NCI-H2029 (cell line): ENCODE results near the gene WDR64.

ENCODE experiments used
- DNase-seq: peaks from one replicate; lab custom pipeline; 2025; lab: John Stamatoyannopoulos, UW

WDR64 gene

DNA sequence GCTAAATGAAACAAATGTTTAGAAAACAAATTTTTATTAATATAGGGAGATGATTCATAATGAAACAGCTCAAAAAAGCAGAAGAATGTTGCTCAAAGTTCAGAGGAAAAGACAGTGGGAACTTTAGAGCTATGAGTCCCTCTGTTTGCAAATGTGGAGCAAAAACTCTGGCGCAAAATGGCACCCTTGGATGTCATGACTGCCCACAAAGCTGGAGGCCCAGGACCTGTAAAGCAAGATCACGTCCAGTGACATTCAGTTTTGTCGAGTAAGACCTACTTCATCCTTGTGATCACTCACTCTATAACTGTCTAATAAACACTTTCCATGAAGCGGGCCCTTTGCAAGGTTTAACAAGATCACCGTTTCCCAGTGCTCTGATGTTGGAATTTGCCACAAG lies 186.8 kb downstream of the WDR64 start:
- no peak for DNase-seq

DNA sequence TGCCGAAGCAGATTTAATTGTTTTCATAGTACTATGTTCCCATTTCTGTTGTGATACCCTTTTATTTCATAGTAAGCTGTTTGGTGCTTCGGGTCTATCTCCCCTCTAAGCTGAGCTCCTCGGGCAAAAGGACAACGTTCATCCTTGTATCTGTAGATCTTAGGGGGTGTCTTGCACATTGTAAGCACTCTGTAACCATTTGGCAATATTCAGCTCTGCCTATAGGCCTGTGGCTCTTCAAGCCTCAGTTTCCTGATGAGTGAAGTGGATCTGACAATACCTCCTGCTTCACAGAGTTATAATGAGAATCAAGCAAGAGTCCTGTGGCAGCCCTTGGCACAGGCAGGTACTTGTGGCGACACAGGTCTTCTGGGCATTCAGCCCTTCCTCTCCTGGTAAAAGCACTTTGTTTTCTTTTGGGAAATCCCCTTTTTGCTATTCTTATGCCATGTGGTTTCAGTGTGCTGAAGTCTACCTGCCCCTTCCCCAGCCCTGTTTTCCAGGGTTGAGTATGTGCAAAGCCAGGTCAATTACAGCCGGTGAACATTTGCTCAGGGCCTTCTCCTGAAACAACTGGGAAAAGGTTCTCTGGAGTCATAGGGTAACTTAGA lies 187.4 kb downstream of the WDR64 start:
- no peak for DNase-seq

DNA sequence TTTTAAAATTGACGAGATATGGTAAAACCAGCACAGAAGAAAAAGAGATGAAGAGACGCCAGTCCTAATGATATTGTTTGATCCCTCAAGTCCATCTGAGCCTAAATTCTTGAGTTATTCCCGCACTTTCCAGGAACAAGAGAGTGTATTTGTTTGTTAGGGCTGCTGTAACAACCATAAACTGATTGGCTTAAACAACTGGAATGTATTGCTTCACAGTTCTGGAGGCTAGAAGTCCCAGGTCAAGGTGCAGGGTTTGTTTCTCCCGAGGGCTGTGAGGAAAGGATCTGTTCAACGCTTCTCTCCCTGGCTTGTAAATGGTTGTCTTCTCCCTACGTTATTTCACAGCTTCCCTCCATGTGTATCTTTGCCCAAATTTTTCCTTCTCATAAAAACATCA lies 188.1 kb downstream of the WDR64 start:
- DNase-seq: no peak

DNA sequence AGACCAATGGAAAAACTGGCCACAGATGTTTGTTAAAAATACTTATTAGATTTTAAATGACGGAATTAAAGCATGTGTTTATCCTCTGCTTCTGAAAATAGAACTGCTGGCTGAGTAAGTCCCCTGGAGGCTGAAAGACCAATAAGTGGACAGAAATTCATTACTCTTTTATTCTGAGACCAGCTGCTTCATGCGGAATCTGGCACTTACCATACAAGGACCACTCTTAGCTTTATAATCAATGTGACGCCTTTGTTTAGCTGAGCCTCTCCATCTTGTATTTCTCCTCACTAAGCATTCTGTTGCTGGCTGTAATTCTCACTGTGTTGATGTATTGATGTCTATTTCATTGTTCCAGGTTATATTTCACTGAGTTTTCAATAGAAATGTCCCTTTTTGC lies 189.6 kb downstream of the WDR64 start:
- DNase-seq: no peak

DNA sequence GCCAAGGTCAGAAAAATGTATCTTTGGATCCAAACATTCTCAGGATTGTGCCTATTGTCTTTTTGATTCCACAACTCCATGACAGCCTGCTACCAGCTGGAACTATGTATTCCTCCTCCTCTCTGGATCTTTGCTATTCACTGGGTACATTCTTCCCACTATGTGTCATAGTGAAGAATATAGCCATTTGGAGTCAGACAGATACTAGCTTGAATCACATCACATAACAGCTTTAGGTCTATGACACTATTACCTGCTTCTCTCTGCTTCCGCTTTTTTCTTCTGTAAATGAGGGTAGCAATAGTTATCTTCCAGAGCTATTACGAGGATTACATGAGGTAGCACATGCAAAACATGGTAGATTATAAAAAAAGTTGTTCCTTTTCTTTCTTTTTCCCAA lies 190.5 kb downstream of the WDR64 start:
- DNase-seq: no peak

DNA sequence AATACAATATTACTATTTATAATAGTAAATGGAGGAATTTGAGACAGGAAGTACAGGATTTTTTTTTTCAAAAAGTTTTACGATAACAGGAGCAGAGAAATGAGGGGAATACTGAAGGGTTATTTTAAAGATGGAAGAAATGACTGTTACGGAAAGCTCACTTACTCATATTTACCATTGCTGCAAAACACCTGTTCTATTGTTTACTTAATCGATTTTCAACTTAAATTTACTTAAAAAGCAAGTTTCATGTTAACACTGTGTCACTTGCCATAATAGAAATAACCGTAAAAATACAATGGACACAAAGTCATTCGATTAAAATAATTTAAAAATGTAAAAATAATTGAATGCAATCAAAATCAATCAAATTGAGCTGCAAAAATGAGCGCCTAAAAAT lies 192.5 kb downstream of the WDR64 start:
- no peak for DNase-seq

DNA sequence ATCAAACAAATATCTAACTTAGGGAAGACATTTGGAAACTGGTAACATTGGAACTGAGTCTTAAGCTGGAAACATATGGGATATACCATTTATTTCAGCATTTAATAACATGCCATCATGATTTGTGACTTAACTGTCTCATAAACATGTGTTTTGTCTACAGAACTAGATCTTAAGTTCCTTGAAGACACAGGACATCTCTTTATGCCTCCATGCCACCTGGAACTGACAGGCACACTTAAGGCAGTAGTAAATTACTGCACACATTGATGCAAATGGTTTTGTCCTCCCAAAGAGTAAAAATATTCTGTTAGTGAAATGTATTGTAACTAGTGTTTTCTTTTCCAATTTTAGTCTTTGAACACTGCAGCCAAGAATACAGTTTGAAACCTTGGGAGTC lies 194.3 kb downstream of the WDR64 start:
- no peak for DNase-seq

DNA sequence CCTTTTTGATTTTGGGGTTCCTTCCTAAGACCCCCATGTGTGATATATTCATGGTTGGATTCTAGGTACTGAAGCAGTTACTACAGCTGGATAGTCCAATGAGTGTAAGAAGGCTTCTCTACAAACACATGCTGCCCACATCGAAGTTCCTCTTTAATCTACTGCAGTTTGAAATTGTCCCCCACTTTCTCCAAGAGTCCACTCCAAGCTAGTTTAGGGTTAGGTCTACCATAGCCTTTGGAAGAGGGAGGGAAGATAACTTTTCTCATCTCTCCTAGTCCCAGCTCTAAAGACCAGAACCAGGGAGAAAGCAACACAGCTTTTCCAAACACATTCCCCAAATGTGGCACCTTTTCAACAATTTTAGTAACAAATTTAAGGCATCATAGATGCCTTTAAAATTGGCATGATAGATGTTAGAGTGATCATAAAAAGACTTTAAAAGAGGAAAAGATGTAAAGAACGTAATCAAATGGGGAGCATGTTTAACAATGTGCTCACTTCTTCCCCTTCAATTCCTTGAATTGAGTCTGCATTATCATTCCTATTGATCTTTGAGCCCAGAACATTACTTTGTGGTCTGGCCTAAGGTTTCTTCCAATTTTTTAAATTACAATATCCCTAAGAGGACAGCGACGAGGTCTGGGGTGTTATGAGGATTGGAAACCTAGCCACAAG lies 194.9 kb downstream of the WDR64 start:
- DNase-seq: no peak

DNA sequence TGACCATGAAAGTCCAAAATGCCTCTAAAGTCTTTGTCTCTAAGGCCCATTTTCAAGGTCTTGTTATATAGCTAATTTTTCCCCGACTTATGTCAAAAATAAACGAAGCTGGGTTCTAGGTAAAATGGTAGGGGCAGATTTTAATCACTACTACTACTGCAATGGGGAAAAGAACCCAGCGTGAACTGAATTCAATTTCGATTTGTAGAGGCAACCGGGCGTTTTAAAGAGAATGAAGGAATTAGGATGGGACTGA lies 195.4 kb downstream of the WDR64 start:
- DNase-seq: no peak

DNA sequence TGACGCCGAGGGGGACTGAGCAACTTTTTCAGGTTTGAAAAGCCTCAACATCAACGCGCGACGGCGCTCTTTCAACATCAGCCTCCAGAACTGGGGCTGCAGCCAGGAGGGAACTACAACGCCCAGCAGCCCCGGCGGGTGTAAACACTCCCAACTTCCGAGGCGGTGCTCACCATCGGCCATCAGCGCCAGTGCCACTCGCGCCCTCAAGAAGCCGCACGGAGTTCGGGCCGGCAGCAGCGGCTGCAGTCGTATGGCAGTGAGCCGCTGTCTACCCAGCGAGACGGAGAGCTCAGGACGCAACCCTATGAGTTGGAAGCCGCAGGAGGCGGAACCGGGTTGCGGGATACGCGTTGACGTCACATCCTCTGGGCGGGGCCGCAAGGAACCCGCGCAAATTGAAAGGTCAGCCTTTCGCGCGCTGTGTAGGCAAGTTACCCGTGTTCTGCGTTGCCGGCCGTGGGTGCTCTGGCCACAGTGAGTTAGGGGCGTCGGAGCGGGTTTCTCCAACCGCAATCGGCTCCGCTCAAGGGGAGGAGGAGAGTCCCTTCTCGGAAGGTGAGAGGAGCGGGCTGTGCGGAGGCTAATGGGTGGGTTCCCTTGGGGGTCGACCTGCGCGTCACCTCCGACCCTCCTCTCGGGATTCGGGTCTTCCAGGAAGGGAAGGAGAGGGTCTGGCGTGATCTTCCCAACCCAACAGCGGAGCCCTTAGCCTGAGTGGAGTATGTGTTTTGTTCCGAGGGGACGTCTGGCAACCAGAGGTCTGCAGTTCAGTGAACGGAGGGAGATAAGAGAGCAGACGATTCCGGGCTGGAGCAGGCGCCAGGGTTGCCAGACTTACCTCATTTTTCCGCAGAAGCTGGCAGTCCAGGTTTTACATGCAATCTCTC lies 196.0 kb downstream of the WDR64 start, which contains the start of gene EXO1:
TSS of gene EXO1 (plus strand) at position 409 of the 890 bp plus-strand sequence. CDS start 2,222 bp downstream, outside the sequence.
- DNase-seq: peak; percentile 75

DNA sequence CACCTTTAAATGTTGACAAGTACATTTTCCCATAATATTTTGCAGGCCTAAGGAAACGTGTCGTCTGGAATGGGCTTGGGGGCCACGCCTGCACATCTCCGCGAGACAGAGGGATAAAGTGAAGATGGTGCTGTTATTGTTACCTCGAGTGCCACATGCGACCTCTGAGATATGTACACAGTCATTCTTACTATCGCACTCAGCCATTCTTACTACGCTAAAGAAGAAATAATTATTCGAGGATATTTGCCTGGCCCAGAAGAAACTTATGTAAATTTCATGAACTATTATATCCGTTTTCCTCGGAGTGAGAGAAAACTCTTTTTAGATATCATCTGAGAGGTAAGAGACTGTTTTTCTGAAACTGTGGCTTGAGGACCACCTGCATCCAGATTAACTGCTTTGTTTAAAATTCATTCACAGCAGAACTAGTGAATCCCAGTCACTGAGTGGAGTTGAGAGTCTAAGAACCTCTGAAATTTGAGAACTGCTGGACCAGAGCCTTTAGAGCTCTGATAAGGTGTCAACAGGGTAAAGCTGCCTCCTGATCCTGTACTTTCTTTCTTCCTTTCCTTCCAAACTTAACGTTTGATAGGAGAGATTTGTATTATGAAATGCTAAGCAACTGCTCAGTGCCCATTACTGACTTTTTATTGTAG lies 196.7 kb downstream of the WDR64 start:
- no peak for DNase-seq

DNA sequence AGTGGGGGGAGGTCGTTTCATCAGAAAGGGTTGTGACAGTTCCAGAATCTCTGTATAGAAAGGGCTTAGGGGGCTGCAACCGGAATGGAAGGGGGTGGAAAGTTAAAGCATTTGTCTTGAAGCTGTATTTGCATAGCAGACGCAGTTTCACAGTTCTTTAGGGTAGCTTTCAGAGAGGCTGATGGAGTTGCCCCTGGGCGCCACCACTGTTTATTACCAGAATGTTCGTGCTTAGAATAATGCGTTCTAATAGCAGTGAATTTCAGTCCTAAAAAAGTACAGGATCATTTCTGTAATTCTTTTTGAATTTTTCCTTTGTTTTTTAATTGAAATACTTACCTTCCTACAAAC lies 197.2 kb downstream of the WDR64 start:
- no peak for DNase-seq
